HG03103 (cell line): Measurements from ENCODE around the gene MPL.
"Not testable (repeated sequence)": the region's sequence is repeated elsewhere in the genome, so short reads cannot be mapped to it uniquely, and the experiment has no call there.

Source experiments
- ATAC-seq: cut with Tn5 transposase; IDR thresholded peaks from one replicate; pipeline ENCODE4 v1.9.1; 2021; ENCODE audit warnings: low read depth; ENCODE audit not compliant: unreplicated experiment

The MPL gene

GRCh38 chr1:43369779-43370178 is 32.2 kb downstream of the MPL start:
- ATAC-seq: not testable (repeated sequence)

- ATAC-seq: no peak
Observed at GRCh38 chr1:43370564-43370963, 32.9 kb downstream of the MPL start.

GRCh38 chr1:43372172-43372571 is 34.6 kb downstream of the MPL start:
- ATAC-seq: no peak

- no peak for ATAC-seq
Observed at GRCh38 chr1:43373066-43373940, 35.7 kb downstream of the MPL start.

- no peak for ATAC-seq
Observed at GRCh38 chr1:43376723-43377235, 39.2 kb downstream of the MPL start.

GRCh38 chr1:43377831-43378230 is 40.2 kb downstream of the MPL start:
- ATAC-seq: no peak

GRCh38 chr1:43379476-43379875 is 41.9 kb downstream of the MPL start:
- ATAC-seq: no peak

GRCh38 chr1:43381612-43382011 is 44.0 kb downstream of the MPL start:
- no peak for ATAC-seq

GRCh38 chr1:43382027-43382779 is 44.6 kb downstream of the MPL start:
- ATAC-seq: no peak

- no peak for ATAC-seq
Observed at GRCh38 chr1:43383449-43383848, 45.8 kb downstream of the MPL start.

GRCh38 chr1:43386676-43387075 is 49.1 kb downstream of the MPL start:
- ATAC-seq: no peak

GRCh38 chr1:43387976-43388599 is 50.5 kb downstream of the MPL start:
- ATAC-seq: no peak

- no peak for ATAC-seq
Observed at GRCh38 chr1:43388613-43389012, 51.0 kb downstream of the MPL start.

GRCh38 chr1:43389326-43390313 is 52.0 kb downstream of the MPL start, which contains the start of the genes MED8 and SZT2:
MED8 (minus strand) TSS chr1:43389800; CDS start chr1:43389764, 36 bp downstream.
SZT2 (plus strand) TSS chr1:43389899; CDS start chr1:43389969, 70 bp downstream.
- ATAC-seq: peak; percentile 92

GRCh38 chr1:43392702-43393101 is 55.1 kb downstream of the MPL start:
- no peak for ATAC-seq

GRCh38 chr1:43395523-43395922 is 57.9 kb downstream of the MPL start:
- no peak for ATAC-seq

- ATAC-seq: no peak
Observed at GRCh38 chr1:43396059-43396458, 58.4 kb downstream of the MPL start.

GRCh38 chr1:43398227-43398626 is 60.6 kb downstream of the MPL start:
- ATAC-seq: no peak

GRCh38 chr1:43400441-43400840 is 62.8 kb downstream of the MPL start:
- not testable (repeated sequence) for ATAC-seq
